Left ventricle myocardium inferior (tissue), 1 donor: ENCODE data around the gene COL18A1. TPM values are rescaled to one million over a fixed set of nuclear protein-coding genes. Genes with fewer than 3 reads are reported as not detected.
"Not testable (repeated sequence)": the region's sequence is repeated elsewhere in the genome, so short reads cannot be mapped to it uniquely, and the experiment has no call there.

Experiments used
- DNase-seq: peaks from one replicate; pipeline ENCODE4 v3.0.0-alpha.2; 2020
- H3K27ac ChIP-seq: fragments of 200-600 bp; replicated peaks from 2 replicates; pipeline ENCODE4 v1.8.0; 2021
- H3K27me3 ChIP-seq: fragments of 200-600 bp; 2 replicates; pipeline ENCODE4 v1.8.0; 2021; ENCODE audit warnings: low read depth
- H3K36me3 ChIP-seq: fragments of 200-600 bp; 2 replicates; pipeline ENCODE4 v1.8.0; 2021
- H3K4me1 ChIP-seq: fragments of 200-600 bp; 2 replicates; pipeline ENCODE4 v1.8.0; 2021
- H3K4me3 ChIP-seq: fragments of 200-600 bp; 2 replicates; pipeline ENCODE4 v1.8.0; 2021; ENCODE audit warnings: mild to moderate bottlenecking, moderate library complexity
- H3K9me3 ChIP-seq: fragments of 200-600 bp; replicated peaks from 2 replicates; pipeline ENCODE4 v1.8.0; 2021
- intact Hi-C: fragments of 100-400 bp; cut with micrococcal nuclease; formaldehyde crosslinking; loops from one replicate; pipeline ENCODE4 v1.11.0; 2022
- total RNA-seq: library from RNA; stranded (reverse); fragmentation: NEBNext Ultra II Directional; extraction: Animal tissue kit (Norgen Biotek cat#: 25700); gene quantifications from one replicate; pipeline ENCODE4 v1.2.1, GENCODE V29; 2021
- TF ChIP-seq, protein P1 (sequence below): fragments of 200-600 bp; IDR thresholded peaks from 2 replicates; pipeline ENCODE4 v1.8.0; 2021; ENCODE audit warnings: antibody characterized with exemption, mild to moderate bottlenecking, borderline replicate concordance
- donor health status: DM: no; HTN: yes; CAD: no; lungs with severe emphysema.

COL18A1 gene
- total RNA-seq, 1 donor from 2014 or later, result 66.5 TPM

DNA sequence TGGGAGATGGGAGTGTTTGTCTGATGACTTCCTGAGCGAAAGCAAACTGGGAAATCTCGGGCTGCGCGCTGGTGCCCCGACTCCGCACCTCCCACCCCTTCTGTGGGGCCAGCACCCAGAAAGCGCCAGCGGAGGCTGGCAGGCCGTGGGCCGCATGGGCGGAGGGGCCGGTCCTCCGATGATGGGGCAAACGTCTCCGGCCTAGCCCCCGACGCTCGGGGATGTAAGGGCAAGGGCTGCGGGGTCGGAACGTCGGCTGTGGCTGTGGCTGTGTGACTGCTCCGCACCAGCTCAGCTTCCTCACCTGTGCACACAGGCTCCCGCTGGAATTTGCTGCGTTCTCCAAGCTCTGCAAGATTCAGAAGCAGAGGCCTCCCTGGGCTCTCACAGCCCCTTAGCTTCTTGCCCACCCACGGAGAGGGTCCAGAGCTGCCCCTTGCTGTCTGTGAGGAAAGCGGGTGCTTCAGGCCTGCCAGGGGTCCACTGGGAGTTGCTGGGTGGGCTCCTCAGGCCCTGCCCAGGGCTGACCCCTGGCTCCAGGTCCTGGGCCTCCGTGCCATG lies 35.0 kb downstream of the COL18A1 start:
- intact Hi-C loops, result no loop called here
- no peaks in the 10 kb centered on the region for H3K36me3 ChIP-seq
- H3K27me3 ChIP-seq, result no peaks in the 10 kb centered on the region
- TF ChIP-seq, protein P1, sequence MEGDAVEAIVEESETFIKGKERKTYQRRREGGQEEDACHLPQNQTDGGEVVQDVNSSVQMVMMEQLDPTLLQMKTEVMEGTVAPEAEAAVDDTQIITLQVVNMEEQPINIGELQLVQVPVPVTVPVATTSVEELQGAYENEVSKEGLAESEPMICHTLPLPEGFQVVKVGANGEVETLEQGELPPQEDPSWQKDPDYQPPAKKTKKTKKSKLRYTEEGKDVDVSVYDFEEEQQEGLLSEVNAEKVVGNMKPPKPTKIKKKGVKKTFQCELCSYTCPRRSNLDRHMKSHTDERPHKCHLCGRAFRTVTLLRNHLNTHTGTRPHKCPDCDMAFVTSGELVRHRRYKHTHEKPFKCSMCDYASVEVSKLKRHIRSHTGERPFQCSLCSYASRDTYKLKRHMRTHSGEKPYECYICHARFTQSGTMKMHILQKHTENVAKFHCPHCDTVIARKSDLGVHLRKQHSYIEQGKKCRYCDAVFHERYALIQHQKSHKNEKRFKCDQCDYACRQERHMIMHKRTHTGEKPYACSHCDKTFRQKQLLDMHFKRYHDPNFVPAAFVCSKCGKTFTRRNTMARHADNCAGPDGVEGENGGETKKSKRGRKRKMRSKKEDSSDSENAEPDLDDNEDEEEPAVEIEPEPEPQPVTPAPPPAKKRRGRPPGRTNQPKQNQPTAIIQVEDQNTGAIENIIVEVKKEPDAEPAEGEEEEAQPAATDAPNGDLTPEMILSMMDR, result no peak
- H3K9me3 ChIP-seq, result no peaks in the 10 kb centered on the region
- peak overlapping the region; percentile 91 for H3K27ac ChIP-seq
- DNase-seq, result no peak
- H3K4me1 ChIP-seq, result peaks cover 31% of the 10 kb centered on the region
- H3K4me3 ChIP-seq, result no peak overlapping the region

DNA sequence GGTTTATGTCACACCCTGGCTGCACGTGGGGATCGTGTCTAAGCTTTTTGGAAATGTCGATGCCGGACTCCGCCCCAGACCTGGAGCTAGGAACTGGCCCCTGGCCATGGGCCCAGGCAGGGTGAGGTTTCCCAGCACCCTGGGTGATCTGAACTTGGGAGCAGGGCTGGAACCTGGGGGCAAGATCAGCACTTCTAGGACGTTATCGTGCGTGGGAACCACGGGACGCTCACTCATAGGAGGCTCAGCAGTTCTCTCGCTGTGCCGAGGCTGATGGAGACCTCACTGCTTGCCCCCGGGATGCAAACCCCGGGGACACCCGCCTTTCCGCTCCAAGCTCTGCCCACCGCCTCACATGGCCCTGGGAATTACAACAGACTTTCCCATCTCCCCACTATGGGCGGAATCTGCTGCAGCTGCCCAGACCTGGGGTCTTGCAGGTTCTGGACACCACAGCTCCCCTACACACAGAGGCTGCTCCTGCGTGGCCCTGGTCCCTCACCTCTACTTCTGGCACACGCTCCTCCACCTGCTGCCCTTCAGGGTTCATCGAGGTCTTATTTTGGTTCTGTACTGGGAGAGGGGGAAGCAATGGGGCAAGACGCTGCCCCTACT lies 35.9 kb downstream of the COL18A1 start:
- H3K9me3 ChIP-seq, result no peaks in the 10 kb centered on the region
- H3K4me1 ChIP-seq, result peaks cover 24% of the 10 kb centered on the region
- no peak for DNase-seq
- no peak overlapping the region for H3K4me3 ChIP-seq
- TF ChIP-seq, protein P1, result no peak
- no peaks in the 10 kb centered on the region for H3K27me3 ChIP-seq
- intact Hi-C loops, result no loop called here
- H3K27ac ChIP-seq, result no peak overlapping the region
- H3K36me3 ChIP-seq, result no peaks in the 10 kb centered on the region

DNA sequence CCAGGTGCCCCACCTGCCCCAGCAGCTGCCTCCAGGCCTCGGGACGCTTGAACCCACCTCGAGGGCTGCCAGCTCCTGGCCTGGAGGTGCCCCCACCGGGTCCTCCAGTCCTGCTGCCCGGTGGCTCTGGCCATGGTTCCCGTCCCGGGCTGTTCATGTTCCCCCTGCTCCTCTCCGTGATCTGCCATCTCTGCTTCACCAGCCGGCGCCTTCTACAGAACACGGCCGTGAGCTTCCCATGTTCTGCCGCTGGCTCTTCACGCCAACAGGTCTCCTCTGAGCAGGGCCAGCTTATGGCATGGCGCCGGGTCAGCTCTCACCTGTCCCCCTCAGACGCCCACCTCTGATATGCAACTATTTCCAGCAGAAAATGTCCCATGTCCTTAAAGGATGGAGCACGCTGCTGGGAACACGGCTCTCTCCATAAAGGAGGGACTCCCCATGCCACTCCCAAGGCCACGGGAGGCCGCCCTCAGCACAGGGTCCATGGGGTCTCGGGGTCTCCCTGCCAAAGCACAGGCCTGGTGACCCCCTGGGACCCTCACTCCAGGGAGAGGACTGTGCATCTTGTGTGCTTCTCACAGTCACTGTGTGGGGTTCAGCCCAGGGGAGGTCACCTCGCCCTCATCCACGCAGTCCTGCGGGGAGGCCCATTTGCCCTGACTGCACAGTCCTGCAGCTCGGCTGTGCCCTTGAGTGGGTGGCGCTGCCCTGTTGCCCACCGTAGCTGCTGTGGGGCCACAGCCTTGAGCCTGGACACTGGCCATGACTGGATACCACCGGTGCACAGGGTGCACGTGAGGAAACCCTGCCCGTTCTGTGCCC lies 36.7 kb downstream of the COL18A1 start:
- intact Hi-C loops, result no loop called here
- Histone ChIP-seq H3K9me3 (peaks cover 7% of the 10 kb centered on the region), H3K27ac (no peak overlapping the region), H3K27me3 (no peaks in the 10 kb centered on the region), H3K36me3 (no peaks in the 10 kb centered on the region), H3K4me3 (no peak overlapping the region), H3K4me1 (peaks cover 18% of the 10 kb centered on the region)
- TF ChIP-seq, protein P1, result no peak
- DNase-seq, result no peak

DNA sequence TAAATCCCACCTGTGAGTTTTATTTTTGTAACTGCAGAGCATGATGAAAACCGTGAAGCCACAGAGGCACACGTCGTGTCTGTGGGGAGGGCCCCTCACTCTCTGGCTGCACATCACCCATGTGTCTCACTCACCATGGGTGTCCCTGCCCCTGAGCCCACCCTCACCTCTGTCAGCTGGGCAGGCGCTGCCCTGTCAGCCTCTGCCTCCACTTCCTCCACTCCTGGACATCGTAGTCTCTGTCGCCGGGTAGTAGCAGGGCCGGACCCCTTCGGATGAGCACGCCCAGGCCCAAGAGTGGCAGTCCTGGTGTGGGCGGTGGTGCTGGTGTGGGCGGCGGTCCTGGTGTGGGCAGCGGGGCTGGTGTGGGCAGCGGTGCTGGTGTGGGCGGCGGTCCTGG lies 37.3 kb downstream of the COL18A1 start:
- H3K36me3 ChIP-seq, result no peaks in the 10 kb centered on the region
- no peak overlapping the region for H3K27ac ChIP-seq
- H3K9me3 ChIP-seq, result peaks cover 11% of the 10 kb centered on the region
- TF ChIP-seq, protein P1, result no peak
- intact Hi-C loops, result no loop called here
- peaks cover 18% of the 10 kb centered on the region for H3K4me1 ChIP-seq
- no peaks in the 10 kb centered on the region for H3K27me3 ChIP-seq
- no peak overlapping the region for H3K4me3 ChIP-seq
- no peak for DNase-seq

DNA sequence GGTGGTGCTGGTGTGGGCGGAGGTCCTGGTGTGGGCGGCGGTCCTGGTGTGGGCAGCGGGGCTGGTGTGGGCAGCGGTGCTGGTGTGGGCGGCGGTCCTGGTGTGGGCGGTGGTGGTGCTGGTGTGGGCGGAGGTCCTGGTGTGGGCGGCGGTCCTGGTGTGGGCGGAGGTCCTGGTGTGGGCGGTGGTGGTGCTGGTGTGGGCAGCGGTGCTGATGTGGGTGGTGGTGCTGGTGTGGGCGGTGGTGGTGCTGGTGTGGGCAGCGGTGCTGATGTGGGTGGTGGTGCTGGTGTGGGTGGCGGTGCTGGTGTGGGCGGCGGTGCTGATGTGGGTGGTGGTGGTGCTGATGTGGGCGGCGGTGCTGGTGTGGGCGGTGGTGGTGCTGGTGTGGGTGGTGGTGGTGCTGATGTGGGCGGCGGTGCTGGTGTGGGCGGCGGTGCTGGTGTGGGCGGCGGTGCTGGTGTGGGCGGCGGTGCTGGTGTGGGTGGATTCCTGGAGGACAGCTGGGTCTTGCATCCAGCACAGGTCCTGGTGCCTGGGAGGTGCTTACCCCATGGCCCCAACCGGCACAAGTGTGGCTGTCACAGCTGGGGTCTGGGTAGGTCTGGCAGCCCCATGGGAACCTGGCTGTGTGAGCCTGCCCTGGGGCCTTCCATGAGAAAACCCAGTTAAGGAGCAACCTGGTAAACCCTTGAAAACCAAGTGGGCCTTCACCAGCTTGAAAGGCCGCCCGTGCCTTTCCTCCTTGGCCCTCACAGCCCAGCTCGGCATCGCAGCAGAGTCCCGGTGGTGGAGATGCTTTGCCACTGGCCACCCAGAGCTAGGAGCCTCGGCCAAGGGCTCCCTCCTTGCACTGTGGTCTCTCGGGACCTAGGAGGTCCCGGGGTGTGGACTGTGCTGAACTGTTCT lies 38.0 kb downstream of the COL18A1 start:
- H3K36me3 ChIP-seq, intact Hi-C loops, H3K4me3 ChIP-seq, H3K27me3 ChIP-seq, H3K27ac ChIP-seq, DNase-seq: not testable (repeated sequence)
- Histone ChIP-seq H3K9me3 (peaks cover 11% of the 10 kb centered on the region), H3K4me1 (peaks cover 18% of the 10 kb centered on the region)
